Measurements from ENCODE around the gene HDAC6. TPM values are rescaled to one million over a fixed set of nuclear protein-coding genes. Genes with fewer than 3 reads are reported as not detected.

HDAC6 gene
- total RNA-seq, 2 donors from 2014 or later: 78.9 to 91.8 TPM

DNA sequence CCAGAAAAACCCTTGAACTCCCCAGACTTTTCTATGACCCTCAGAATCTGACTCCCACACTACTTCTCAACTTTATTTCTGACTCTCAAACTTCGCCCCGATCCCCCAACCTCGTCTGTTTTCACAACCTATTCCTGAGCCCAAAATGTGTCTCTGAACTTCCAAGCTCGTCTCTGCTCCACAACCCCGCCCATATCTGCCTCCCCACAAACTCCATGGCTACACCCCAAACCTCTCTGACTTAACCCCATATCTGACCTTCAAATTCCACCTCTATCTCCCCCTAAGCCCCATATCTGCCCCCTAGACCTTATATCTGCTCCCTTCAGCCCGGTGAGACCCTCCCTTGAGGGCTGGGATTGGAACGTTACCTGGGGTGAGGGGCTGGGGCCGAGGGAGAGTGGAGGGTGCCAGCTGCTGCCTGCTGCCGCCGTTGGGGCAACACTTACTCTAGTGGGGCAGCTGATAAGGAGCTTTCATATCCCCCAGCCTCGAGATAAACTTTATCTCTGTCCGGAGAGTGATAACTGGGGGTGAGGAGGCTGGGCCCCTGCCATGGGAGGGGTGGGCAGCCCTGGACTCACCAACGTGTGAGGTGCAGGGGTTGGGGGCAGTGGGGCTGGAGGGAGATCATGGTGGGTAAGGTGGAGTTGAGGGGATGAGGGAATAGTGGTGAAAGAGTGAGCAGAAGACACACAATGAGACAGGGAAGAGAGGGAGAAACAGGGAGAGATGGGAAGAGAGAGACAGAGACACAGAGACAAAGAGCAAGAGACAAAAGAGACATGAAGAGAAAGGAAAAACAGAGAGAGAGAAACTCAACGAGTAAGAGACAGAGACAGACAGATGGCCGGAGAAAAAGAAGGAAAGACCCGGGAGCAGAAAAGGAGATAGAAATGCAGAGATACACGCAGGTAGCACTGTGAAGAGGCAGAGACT lies 14.1 kb upstream of the HDAC6 start:
- ATAC-seq: no peak
- no peak for DNase-seq
- intact Hi-C loops (cut with DNase I, micrococcal nuclease): no loop called here

DNA sequence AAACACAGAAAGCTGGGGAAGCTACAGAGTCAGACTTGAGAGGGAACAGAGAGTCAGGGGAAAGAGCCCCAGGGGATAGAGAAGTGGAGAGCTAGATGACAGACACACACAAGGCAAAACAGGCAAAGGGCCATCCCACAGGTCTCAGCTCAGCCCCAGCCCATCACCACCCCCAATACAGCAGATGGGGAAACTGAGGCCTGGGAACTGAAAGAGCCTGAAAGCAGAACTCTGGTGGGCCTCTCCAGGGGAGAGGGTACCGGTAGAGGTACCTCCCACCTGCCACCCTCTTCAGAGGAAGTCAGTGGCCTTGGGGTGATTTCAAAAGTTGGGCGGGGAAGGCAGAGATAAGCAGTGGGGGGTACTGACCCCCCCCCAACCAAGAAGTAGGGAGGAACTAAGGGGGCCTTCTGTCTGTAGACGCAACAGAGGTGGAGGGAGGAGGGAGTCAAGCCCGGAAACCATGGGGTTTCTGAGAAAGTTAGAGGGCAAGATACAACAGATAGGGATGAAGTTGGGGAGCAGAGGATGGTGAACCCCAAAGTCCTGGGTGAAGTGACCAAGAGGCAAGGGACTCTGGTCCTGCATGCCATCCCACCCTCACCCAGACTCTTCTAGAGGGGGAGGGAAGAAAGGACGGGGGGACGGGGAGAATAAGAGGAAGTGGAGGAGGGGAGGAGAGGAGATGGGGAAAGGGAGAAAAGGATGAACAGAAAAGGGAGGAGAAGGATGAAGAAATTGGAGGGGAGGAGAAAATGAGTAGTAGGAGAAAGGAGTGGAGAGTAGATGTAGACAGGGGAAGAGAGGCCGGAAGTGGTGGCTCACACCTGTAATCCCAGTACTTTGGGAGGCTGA lies 12.3 kb upstream of the HDAC6 start:
- intact Hi-C loops (cut with DNase I, micrococcal nuclease): no loop called here
- DNase-seq (no peak), ATAC-seq (no peak)

DNA sequence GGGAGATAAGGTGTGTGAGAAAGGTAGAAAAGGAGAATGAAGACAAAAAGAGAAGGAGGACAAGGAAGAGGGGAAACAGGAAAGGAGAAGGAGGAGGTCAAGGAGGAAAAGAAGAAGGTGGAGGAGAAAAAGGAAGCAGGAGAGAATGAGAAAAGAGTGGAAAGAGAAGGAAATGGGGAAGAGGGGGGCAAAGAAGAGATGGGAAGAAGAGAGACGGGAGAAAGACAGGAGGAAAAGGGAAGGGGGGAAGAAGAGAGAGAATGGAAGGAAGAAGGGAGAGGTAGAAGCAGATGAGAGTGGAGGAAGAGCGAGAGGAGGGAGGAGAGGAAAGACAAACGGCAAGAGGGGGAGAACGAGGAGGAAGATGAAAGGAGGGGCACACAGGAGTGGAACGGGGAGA lies 11.4 kb upstream of the HDAC6 start:
- ATAC-seq (no peak), DNase-seq (no peak)
- intact Hi-C loops (cut with DNase I, micrococcal nuclease): no loop called here

- no peak for ATAC-seq
- DNase-seq: no peak
- intact Hi-C loops (cut with DNase I, micrococcal nuclease): no loop called here
Observed at GRCh38 chrX:48791063-48791820, 10.6 kb upstream of the HDAC6 start.

- ATAC-seq (no peak), DNase-seq (no peak)
- intact Hi-C loops (cut with DNase I, micrococcal nuclease): no loop called here
Observed at GRCh38 chrX:48792219-48792618, 9.6 kb upstream of the HDAC6 start.

DNA sequence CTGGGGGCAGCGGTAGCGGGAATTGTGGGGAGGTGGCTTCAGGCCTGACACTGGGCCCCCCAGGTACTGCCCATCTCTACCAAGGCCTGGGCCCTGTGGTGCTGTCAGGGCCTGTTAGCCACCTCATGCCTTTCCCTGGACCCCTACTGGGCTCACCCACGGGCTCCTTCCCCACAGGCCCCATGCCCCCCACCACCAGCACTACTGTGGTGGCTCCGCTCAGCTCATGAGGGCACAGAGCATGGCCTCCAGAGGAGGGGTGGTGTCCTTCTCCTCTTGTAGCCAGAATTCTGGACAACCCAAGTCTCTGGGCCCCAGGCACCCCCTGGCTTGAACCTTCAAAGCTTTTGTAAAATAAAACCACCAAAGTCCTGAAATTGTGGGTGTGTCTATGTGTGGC lies 7.9 kb upstream of the HDAC6 start:
- intact Hi-C loops (cut with DNase I, micrococcal nuclease): no loop called here
- DNase-seq: no peak
- ATAC-seq: no peak

GRCh38 chrX:48794340-48794910 lies 7.4 kb upstream of the HDAC6 start:
- intact Hi-C loops (cut with DNase I, micrococcal nuclease): no loop called here
- DNase-seq (no peak), ATAC-seq (no peak)

GRCh38 chrX:48794911-48795515 lies 6.9 kb upstream of the HDAC6 start:
- DNase-seq (no peak), ATAC-seq (no peak)
- intact Hi-C loops (cut with DNase I, micrococcal nuclease): no loop called here

- intact Hi-C loops (cut with DNase I, micrococcal nuclease): no loop called here
- ATAC-seq: no peak
- DNase-seq: no peak
Observed at GRCh38 chrX:48798318-48798717, 3.5 kb upstream of the HDAC6 start.

DNA sequence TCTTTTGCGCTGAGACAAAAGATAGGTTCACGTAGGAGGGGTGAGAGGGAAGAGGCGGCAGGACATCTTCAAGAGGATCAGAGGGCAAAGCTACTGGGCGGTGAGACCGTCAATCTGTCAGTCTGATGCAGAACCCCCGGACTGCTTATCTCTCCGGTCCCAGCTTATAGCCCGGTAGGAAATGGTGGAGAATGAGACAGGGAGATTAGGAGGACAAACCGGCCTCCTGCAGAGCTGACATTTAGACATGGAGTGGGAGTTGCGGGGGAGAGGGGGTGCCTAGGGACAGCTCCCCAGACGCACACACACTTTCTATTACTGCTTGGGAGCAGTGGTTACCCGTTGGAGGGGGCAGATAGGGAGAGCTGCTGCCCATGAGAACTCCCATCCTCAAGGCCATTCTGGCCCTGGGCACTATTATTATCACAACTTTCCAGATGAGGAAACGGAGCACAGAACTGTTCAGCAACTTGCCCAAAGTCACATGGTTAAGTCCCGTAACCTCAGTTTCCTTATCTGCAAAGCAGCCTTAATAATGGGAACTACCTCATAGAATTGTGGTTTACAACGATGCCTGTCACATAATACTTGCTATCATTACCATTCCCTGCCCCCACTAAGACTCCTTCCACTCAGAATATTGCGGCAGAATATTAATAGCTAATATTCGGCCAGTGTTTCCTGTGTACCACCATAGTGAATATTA lies 1.1 kb upstream of the HDAC6 start:
- ATAC-seq (no peak), DNase-seq (no peak)
- intact Hi-C loops (cut with DNase I, micrococcal nuclease): no loop called here

GRCh38 chrX:48802089-48802904 lies 430 bp downstream of the HDAC6 start:
- intact Hi-C loops (cut with DNase I, micrococcal nuclease): no loop called here
- peak; percentile 90 for DNase-seq
- peak; percentile 70 for ATAC-seq

DNA sequence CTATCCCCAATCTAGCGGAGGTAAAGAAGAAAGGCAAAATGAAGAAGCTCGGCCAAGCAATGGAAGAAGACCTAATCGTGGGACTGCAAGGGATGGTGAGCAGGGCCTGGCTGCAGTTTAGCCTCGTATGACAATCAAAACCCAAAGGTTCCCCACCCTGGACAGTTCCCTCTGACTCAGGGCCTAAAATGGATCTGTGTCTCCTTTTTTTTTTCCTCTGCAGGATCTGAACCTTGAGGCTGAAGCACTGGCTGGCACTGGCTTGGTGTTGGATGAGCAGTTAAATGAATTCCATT lies 986 bp downstream of the HDAC6 start:
- no peak for ATAC-seq
- DNase-seq: no peak
- intact Hi-C loops (cut with DNase I, micrococcal nuclease): no loop called here

DNA sequence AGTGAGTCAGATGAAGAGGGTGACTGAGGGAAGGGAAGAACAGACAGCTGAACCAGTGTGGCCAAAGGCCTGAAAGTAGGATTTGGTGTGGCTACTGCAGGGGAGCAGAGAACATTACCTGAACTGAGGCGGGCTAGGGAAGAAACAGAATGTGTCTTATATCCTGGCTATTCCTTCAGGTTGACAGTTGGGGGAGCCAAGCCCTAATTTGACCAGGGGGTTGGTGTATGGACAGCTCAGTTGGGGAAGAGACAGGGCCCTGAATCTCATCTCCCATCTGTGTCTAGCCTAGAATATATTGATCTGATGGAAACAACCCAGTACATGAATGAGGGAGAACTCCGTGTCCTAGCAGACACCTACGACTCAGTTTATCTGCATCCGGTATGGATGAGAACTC lies 4.2 kb downstream of the HDAC6 start:
- intact Hi-C loops (cut with DNase I, micrococcal nuclease): no loop called here
- ATAC-seq (no peak), DNase-seq (no peak)

GRCh38 chrX:48813644-48814043 lies 11.8 kb downstream of the HDAC6 start:
- DNase-seq: no peak
- ATAC-seq: no peak
- intact Hi-C loops (cut with DNase I, micrococcal nuclease): no loop called here

- intact Hi-C loops (cut with DNase I, micrococcal nuclease): no loop called here
- ATAC-seq (no peak), DNase-seq (no peak)
Observed at GRCh38 chrX:48814722-48815121, 12.9 kb downstream of the HDAC6 start.

DNA sequence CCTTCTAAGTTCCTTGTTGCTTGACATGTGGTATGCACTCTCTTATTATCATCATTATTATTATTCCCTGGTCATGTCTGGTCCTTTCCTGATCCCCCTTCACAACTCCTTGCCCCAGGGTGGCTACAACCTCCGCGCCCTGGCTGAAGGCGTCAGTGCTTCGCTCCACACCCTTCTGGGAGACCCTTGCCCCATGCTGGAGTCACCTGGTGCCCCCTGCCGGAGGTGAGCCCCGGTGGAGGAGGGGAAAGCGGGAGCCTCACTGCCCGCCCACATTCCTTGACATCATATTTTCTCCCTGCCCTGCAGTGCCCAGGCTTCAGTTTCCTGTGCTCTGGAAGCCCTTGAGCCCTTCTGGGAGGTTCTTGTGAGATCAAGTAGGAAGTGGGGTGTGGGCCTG lies 13.4 kb downstream of the HDAC6 start:
- no peak for DNase-seq
- no peak for ATAC-seq
- intact Hi-C loops (cut with DNase I, micrococcal nuclease): no loop called here

DNA sequence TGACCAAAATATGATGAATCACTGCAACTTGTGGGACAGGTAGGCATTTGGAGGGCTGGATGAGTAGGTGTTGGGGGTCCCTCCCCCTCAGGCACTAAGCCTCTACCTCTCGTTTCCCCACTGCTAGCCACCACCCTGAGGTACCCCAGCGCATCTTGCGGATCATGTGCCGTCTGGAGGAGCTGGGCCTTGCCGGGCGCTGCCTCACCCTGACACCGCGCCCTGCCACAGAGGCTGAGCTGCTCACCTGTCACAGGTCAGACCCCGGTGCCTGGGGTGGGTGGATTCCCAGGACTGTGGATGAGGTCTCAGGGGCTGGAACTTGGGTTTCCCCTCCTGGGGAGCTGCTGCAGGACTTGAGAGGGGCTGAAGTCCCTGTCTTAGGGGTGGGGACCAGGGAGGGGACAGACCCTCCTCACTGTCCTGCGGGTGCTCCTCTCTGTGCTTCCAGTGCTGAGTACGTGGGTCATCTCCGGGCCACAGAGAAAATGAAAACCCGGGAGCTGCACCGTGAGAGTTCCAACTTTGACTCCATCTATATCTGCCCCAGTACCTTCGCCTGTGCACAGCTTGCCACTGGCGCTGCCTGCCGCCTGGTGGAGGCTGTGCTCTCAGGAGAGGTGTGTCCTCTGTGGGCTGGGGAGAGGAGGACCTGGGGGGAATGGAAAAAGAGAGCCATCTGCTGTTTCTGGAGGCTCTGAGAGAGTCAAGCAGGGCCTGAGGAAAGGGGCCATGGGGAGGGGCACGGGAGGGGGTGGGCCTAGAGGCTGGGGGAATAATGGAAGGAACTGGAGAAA lies 14.3 kb downstream of the HDAC6 start:
- intact Hi-C loops (cut with DNase I, micrococcal nuclease): no loop called here
- ATAC-seq (no peak), DNase-seq (no peak)
